GM12878 (cell line): ENCODE measurements around the gene BRSK2. TPM values are rescaled to one million over a fixed set of nuclear protein-coding genes. Genes with fewer than 3 reads are reported as not detected.

ENCODE experiments used
- ATAC-seq: fragments of 200-7000 bp; cut with Tn5 transposase; 3 replicates; pipeline ENCODE4 v1.9.1; 2020; ENCODE audit warnings: mild to moderate bottlenecking, moderate library complexity
- BruUV-seq: library from RNA; stranded (reverse); fragments of 400-500 nt; replicated peaks from 2 replicates; lab custom pipeline; 2021; lab: Mats Ljungman, UMichigan
- CTCF ChIA-PET: fragments of 300-600 bp; sonication (Branson Sonifier 250); formaldehyde crosslinking; extraction: SDS; loops from one replicate; lab custom pipeline; 2021; ENCODE audit warnings: inconsistent platforms; lab: Yijun Ruan, JAX
- POLR2A ChIA-PET: fragments of 350-600 bp; formaldehyde crosslinking; extraction: SDS; loops from one replicate; lab custom pipeline; 2021; ENCODE audit warnings: inconsistent platforms; lab: Charles Lee
- RAD21 ChIA-PET: fragments of 300-600 bp; sonication (Branson Sonifier 250); formaldehyde crosslinking; loops from one replicate; lab custom pipeline; 2023; ENCODE audit warnings: antibody characterized with exemption; ENCODE audit not compliant: unreplicated experiment; lab: Charles Lee
- SMC1A ChIA-PET: fragments of 300-600 bp; sonication (Branson Sonifier 250); formaldehyde crosslinking; loops from one replicate; lab custom pipeline; 2023; ENCODE audit not compliant: unreplicated experiment, uncharacterized antibody; lab: Charles Lee
- DNase-seq: peaks from one replicate; pipeline ENCODE4 v3.0.0-alpha.2; 2011; ENCODE audit warnings: low read depth, low spot score
- FAIRE-seq: peaks from 3 replicates; lab custom pipeline; 2011; peaks lifted over from hg19 to GRCh38; lab: Jason Lieb, UNC
- H2AFZ ChIP-seq: 2 replicates; pipeline ENCODE4 v1.6.0; 2011; ENCODE audit warnings: low read depth, low read length, control low read depth; ENCODE audit not compliant: control insufficient read depth
- H3K27ac ChIP-seq: 2 replicates; pipeline ENCODE4 v1.5.1; 2011; ENCODE audit warnings: control low read depth; ENCODE audit not compliant: control insufficient read depth, insufficient read depth
- H3K27me3 ChIP-seq, 2 experiments: replicated peaks in 1 of 2; 2 replicates each; pipeline versions ENCODE4 v1.6.0 to v1.6.1; 2011; ENCODE audit warnings: low read length in 1 of 2; ENCODE audit not compliant: control insufficient read depth in 2 of 2, insufficient read depth in 2 of 2
- H3K36me3 ChIP-seq, 2 experiments: 2 replicates each; pipeline ENCODE4 v1.5.1; 2011; ENCODE audit warnings: low read length in 1 of 2; ENCODE audit not compliant: control insufficient read depth in 2 of 2, insufficient read depth in 2 of 2
- H3K4me1 ChIP-seq: 2 replicates; pipeline ENCODE4 v1.6.1; 2011; ENCODE audit warnings: mild to moderate bottlenecking, low read length, moderate library complexity, mixed read lengths; ENCODE audit not compliant: control insufficient read depth, insufficient read depth
- H3K4me2 ChIP-seq: 2 replicates; pipeline ENCODE4 v1.6.0; 2011; ENCODE audit warnings: control low read depth; ENCODE audit not compliant: control insufficient read depth, insufficient read depth
- H3K4me3 ChIP-seq: fragments of 200-600 bp; sonication (generic); 2 replicates; pipeline ENCODE4 v1.5.1; 2016
- H3K79me2 ChIP-seq: 2 replicates; pipeline ENCODE4 v1.6.0; 2011; ENCODE audit warnings: low read length; ENCODE audit not compliant: control insufficient read depth, insufficient read depth
- H3K9ac ChIP-seq: 2 replicates; pipeline ENCODE4 v1.8.0; 2011; ENCODE audit warnings: low read length, control low read depth, mixed read lengths; ENCODE audit not compliant: control insufficient read depth, insufficient read depth
- H3K9me3 ChIP-seq: replicated peaks from 3 replicates; pipeline ENCODE4 v1.5.1; 2011; ENCODE audit warnings: mild to moderate bottlenecking, low read length; ENCODE audit not compliant: control insufficient read depth, insufficient read depth
- H4K20me1 ChIP-seq: 2 replicates; pipeline ENCODE4 v1.6.0; 2011; ENCODE audit not compliant: control insufficient read depth, insufficient read depth
- BRCA1 ChIP-seq: IDR thresholded peaks from 2 replicates; pipeline ENCODE4 v1.6.1; 2011; ENCODE audit warnings: low read depth, low read length, improper control_type of control experiment
- ETV6 ChIP-seq, 2 experiments: fragments of 450-650 bp in 1 of 2; IDR thresholded peaks in 1 of 2; conservative IDR thresholded peaks in 1 of 2; 2 replicates each; pipeline ENCODE4 v1.6.1; 2014; ENCODE audit warnings: antibody characterized with exemption in 1 of 2, borderline replicate concordance in 1 of 2, low read depth in 1 of 2, mild to moderate bottlenecking in 1 of 2, moderate library complexity in 1 of 2
- MXI1 ChIP-seq: fragments of 150-350 bp; IDR thresholded peaks from 2 replicates; pipeline ENCODE4 v1.6.1; 2011; ENCODE audit warnings: low read depth, mild to moderate bottlenecking, inconsistent platforms, low read length, improper control_type of control experiment
- MYB ChIP-seq: fragments of 150-350 bp; IDR thresholded peaks from 2 replicates; pipeline ENCODE4 v1.6.1; 2014; ENCODE audit warnings: mild to moderate bottlenecking, low read depth, low read length, borderline replicate concordance
- NFXL1 ChIP-seq: fragments of 450-650 bp; IDR thresholded peaks from 2 replicates; pipeline ENCODE4 v1.6.1; 2017; ENCODE audit warnings: antibody characterized with exemption, mild to moderate bottlenecking, borderline replicate concordance
- NFYB ChIP-seq: IDR thresholded peaks from 2 replicates; pipeline ENCODE4 v1.6.1; 2011; ENCODE audit warnings: low read depth, mild to moderate bottlenecking, low read length, improper control_type of control experiment, moderate library complexity; ENCODE audit not compliant: insufficient read depth
- PAX8 ChIP-seq: fragments of 450-650 bp; IDR thresholded peaks from 2 replicates; pipeline ENCODE4 v1.6.1; 2017; ENCODE audit warnings: mild to moderate bottlenecking, moderate library complexity
- PKNOX1 ChIP-seq: fragments of 450-650 bp; IDR thresholded peaks from 2 replicates; pipeline ENCODE4 v1.6.1; 2016; ENCODE audit warnings: mild to moderate bottlenecking
- POU2F2 ChIP-seq: IDR thresholded peaks from 3 replicates; pipeline ENCODE4 v1.6.1; 2011; ENCODE audit warnings: low read depth, mild to moderate bottlenecking, low read length, borderline replicate concordance
- RB1 ChIP-seq: fragments of 450-650 bp; formaldehyde crosslinking; IDR thresholded peaks from 2 replicates; pipeline ENCODE4 v1.6.1; 2017; ENCODE audit warnings: mild to moderate bottlenecking, borderline replicate concordance
- RBBP5 ChIP-seq: fragments of 200-600 bp; sonication (generic); conservative IDR thresholded peaks from 2 replicates; pipeline ENCODE4 v1.6.1; 2016
- SMC3 ChIP-seq: IDR thresholded peaks from 2 replicates; pipeline ENCODE4 v1.6.1; 2011; ENCODE audit warnings: low read length, improper control_type of control experiment, borderline replicate concordance
- SRF ChIP-seq, 2 experiments: IDR thresholded peaks; 2 replicates each; pipeline ENCODE4 v1.6.1; 2011; ENCODE audit warnings: low read depth in 2 of 2, low read length in 2 of 2, mild to moderate bottlenecking in 1 of 2, moderate library complexity in 1 of 2
- ZNF687 ChIP-seq: fragments of 450-650 bp; IDR thresholded peaks from 2 replicates; pipeline ENCODE4 v1.6.1; 2017; ENCODE audit warnings: mild to moderate bottlenecking, moderate library complexity
- WGBS: methylation state at CpG from one replicate; pipeline ENCODE4 v1.1.6; 2016; ENCODE audit warnings: low lambda C conversion rate; ENCODE audit not compliant: insufficient replicate concordance, insufficient coverage; ENCODE audit errors: missing lambda C conversion rate; 5-methylcytosine and 5-hydroxymethylcytosine counted together
- in situ Hi-C: fragments of 300-500 bp; cut with MboI; formaldehyde crosslinking; loops from 9 replicates; pipeline ENCODE4 v1.14.3; 2018; ENCODE audit warnings: mixed read lengths
- intact Hi-C: fragments of 100-400 bp; cut with micrococcal nuclease; formaldehyde crosslinking; loops from one replicate; pipeline ENCODE4 v1.14.2; 2022; ENCODE audit not compliant: unreplicated experiment
- polyA plus RNA-seq, 11 experiments: library from polyadenylated mRNA; depleted of rRNA in 4 of 11; unstranded in 6 of 11; stranded (reverse) in 5 of 11; fragments of >200 nt; fragmentation: Nextera tagmentation in 4 of 11; fragmentation: Illumina TruSeq in 1 of 11; extraction: Ambion mirVana in 4 of 11; extraction: Trizol in 1 of 11; gene quantifications; 1 replicate in 1 of 11; 2 replicates in 10 of 11; pipeline versions ENCODE4 v1.2.1 to v1.2.3, GENCODE V29; 2011 to 2016; ENCODE audit warnings: inconsistent platforms in 2 of 11, missing spikeins in 2 of 11, low read depth in 1 of 11
- total RNA-seq, 4 experiments: library from RNA; depleted of rRNA in 3 of 4; stranded (reverse); fragments of >200 nt in 3 of 4; fragmentation: Illumina TruSeq in 1 of 4; extraction: Trizol in 1 of 4; gene quantifications; 2 replicates each; pipeline versions ENCODE4 v1.2.1 to v1.2.3, GENCODE V29; 2013 to 2021
- TF ChIP-seq, protein P1 (sequence below): IDR thresholded peaks from 2 replicates; pipeline ENCODE4 v1.6.1; 2011; ENCODE audit warnings: low read depth, mild to moderate bottlenecking, low read length, moderate library complexity, borderline replicate concordance; ENCODE audit errors: extremely low read depth
- TF ChIP-seq, protein P2 (sequence below): fragments of 450-650 bp; IDR thresholded peaks from 2 replicates; pipeline ENCODE4 v1.6.1; 2016; ENCODE audit warnings: mild to moderate bottlenecking

Gene BRSK2
- total and polyA plus RNA-seq, 10 of the 15 experiments (the other 5 are each of a cell fraction or from before 2014, with no cell fraction given) = 0.13 TPM; not detected in 9

- no peaks in the 10 kb centered on the region for H3K79me2 ChIP-seq
- H3K36me3 ChIP-seq = no peaks in the 10 kb centered on the region
- TF ChIP-seq PAX8 (no peak), MYB (no peak), NFXL1 (no peak), RBBP5 (no peak), MXI1 (no peak), RB1 (no peak), SRF (IDR thresholded peaks at IDR 0.05; ENCODE audit: low read depth in 2 of 2, low read length in 2 of 2) (no peak), ETV6 (conservative IDR thresholded peaks at IDR 0.05 in 1 of 2, IDR thresholded peaks at IDR 0.05 in 1 of 2; ENCODE audit: borderline replicate concordance in 1 of 2, low read depth in 1 of 2) (no peak), SMC3 (no peak), ZNF687 (no peak), PKNOX1 (no peak), BRCA1 (no peak), POU2F2 (no peak), NFYB (no peak)
- TF ChIP-seq, protein P1, sequence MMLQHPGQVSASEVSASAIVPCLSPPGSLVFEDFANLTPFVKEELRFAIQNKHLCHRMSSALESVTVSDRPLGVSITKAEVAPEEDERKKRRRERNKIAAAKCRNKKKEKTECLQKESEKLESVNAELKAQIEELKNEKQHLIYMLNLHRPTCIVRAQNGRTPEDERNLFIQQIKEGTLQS = no peak
- TF ChIP-seq, protein P2, sequence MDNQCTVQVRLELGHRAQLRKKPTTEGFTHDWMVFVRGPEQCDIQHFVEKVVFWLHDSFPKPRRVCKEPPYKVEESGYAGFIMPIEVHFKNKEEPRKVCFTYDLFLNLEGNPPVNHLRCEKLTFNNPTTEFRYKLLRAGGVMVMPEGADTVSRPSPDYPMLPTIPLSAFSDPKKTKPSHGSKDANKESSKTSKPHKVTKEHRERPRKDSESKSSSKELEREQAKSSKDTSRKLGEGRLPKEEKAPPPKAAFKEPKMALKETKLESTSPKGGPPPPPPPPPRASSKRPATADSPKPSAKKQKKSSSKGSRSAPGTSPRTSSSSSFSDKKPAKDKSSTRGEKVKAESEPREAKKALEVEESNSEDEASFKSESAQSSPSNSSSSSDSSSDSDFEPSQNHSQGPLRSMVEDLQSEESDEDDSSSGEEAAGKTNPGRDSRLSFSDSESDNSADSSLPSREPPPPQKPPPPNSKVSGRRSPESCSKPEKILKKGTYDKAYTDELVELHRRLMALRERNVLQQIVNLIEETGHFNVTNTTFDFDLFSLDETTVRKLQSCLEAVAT = no peak
- intact Hi-C loops (no loop called here), in situ Hi-C loops (no loop called here)
- no peaks in the 10 kb centered on the region for H4K20me1 ChIP-seq
- WGBS = 82% methylated on average over 12 of the region's 12 CpGs
- POLR2A ChIA-PET = no interaction called here
- no peak overlapping the region for H3K27ac ChIP-seq
- no peak overlapping the region for H3K9ac ChIP-seq
- no peak overlapping the region for H3K4me2 ChIP-seq
- SMC1A ChIA-PET = no interaction called here
- no peaks in the 10 kb centered on the region; the same call in 2 of the 3 replicates for H3K9me3 ChIP-seq
- CTCF ChIA-PET = no interaction called here
- H3K4me1 ChIP-seq = peaks cover 8% of the 10 kb centered on the region
- H3K4me3 ChIP-seq = no peak overlapping the region
- no TSS peak for BruUV-seq
- DNase-seq = no peak
- no peak overlapping the region for H2AFZ ChIP-seq
- no peak for FAIRE-seq
- no peak for ATAC-seq
- H3K27me3 ChIP-seq = no peaks in the 10 kb centered on the region
- RAD21 ChIA-PET = no interaction called here
Measured at GRCh38 chr11:1340111-1340510, 49.6 kb upstream of the BRSK2 start.
